GM12892 (cell line): ENCODE data around the gene RAB11FIP5.

Experiments
- POLR2A ChIP-seq: IDR thresholded peaks from 2 replicates; pipeline ENCODE4 v1.6.1; 2011; ENCODE audit warnings: low read depth, low read length, control low read depth
- POLR2AphosphoS5 ChIP-seq: IDR thresholded peaks from 2 replicates; pipeline ENCODE4 v1.6.1; 2011; ENCODE audit warnings: low read depth, low read length, control low read depth

- TF ChIP-seq POLR2A = no peak
- no peak for TF ChIP-seq POLR2AphosphoS5
Observed at GRCh38 chr2:73134471-73134870, 21.7 kb upstream of the RAB11FIP5 start.
